HFFc6 (cell line): ENCODE measurements around the gene UBQLN3. TPM values are rescaled to one million over a fixed set of nuclear protein-coding genes. Genes with fewer than 3 reads are reported as not detected.

Experiments used
- DNase-seq: peaks from one replicate; pipeline ENCODE4 v3.0.0-alpha.2; 2018
- H3K27ac Mint-ChIP-seq: 2 replicates; pipeline ENCODE4 v1.8.0; 2020; ENCODE audit warnings: mild to moderate bottlenecking, mixed read lengths
- H3K27me3 Mint-ChIP-seq: 2 replicates; pipeline ENCODE4 v1.8.0; 2021; ENCODE audit warnings: mild to moderate bottlenecking, moderate library complexity, mixed read lengths; ENCODE audit not compliant: insufficient read depth
- H3K36me3 Mint-ChIP-seq: 2 replicates; pipeline ENCODE4 v1.8.0; 2021; ENCODE audit warnings: low read depth, mixed read lengths
- H3K4me1 Mint-ChIP-seq: 2 replicates; pipeline ENCODE4 v1.8.0; 2020; ENCODE audit warnings: low read depth, mixed read lengths
- H3K4me3 Mint-ChIP-seq: 2 replicates; pipeline ENCODE4 v1.8.0; 2020; ENCODE audit warnings: mild to moderate bottlenecking, moderate library complexity, mixed read lengths
- H3K9me3 Mint-ChIP-seq: 2 replicates; pipeline ENCODE4 v1.8.0; 2020; ENCODE audit warnings: mild to moderate bottlenecking, mixed read lengths
- CTCF ChIP-seq: fragments of 200-600 bp; sonication (generic); IDR thresholded peaks from 2 replicates; pipeline ENCODE4 v1.5.0; 2021; ENCODE audit warnings: antibody characterized with exemption, mild to moderate bottlenecking
- total RNA-seq, 6 experiments: library from RNA; stranded (reverse); fragmentation: NEBNext Ultra II Directional; extraction: Animal tissue kit (Norgen Biotek cat#: 25700); gene quantifications; 2 replicates in 1 of 6; 3 replicates in 5 of 6; pipeline ENCODE4 v1.2.3, GENCODE V29; 2021

UBQLN3 gene
- total RNA-seq, 6 experiments from 2014 or later = not detected

- no peak overlapping the region for H3K4me3 Mint-ChIP-seq
- TF ChIP-seq CTCF = no peak
- DNase-seq = no peak
- no peaks in the 10 kb centered on the region for H3K4me1 Mint-ChIP-seq
- no peaks in the 10 kb centered on the region; the same call in none of the 2 replicates for H3K27me3 Mint-ChIP-seq
- H3K9me3 Mint-ChIP-seq = no peaks in the 10 kb centered on the region
- no peaks in the 10 kb centered on the region for H3K36me3 Mint-ChIP-seq
- H3K27ac Mint-ChIP-seq = no peak overlapping the region
These were observed 2.4 kb downstream of the UBQLN3 start for GRCh38 chr11:5507177-5507932.

- no peak for DNase-seq
- H3K36me3 Mint-ChIP-seq = no peaks in the 10 kb centered on the region
- TF ChIP-seq CTCF = no peak
- no peak overlapping the region for H3K4me3 Mint-ChIP-seq
- no peaks in the 10 kb centered on the region for H3K4me1 Mint-ChIP-seq
- H3K9me3 Mint-ChIP-seq = no peaks in the 10 kb centered on the region
- H3K27me3 Mint-ChIP-seq = no peaks in the 10 kb centered on the region; the same call in none of the 2 replicates
- H3K27ac Mint-ChIP-seq = no peak overlapping the region
These were observed 4.3 kb downstream of the UBQLN3 start for GRCh38 chr11:5505363-5506048.

DNA sequence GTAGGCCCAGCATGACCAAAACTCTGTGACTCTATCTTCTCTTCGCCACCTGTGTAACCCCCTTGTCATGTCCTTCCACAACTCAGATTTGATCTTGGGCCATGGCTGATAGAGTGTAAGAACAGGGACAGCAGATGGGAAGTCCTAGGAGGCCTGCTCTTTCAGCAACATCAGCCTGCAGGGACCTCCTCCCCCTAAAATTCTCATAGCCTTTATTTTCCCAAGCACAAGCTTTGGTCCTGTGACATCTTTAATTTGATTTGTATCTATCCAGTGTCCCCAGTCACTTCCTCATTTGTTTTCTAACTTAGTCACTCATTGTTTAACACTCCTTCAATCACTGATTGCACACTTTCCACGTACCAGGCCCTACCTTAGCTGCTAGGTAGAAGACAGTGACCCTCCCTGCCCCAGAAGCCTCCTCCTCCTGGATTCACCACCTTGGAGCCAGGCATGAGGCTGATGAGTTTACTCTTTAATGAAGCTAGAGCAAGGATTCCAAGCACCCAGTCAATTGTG, 5.3 kb downstream of the UBQLN3 start:
- Mint-ChIP-seq H3K4me3 (no peak overlapping the region), H3K4me1 (no peaks in the 10 kb centered on the region)

GRCh38 chr11:5500393-5500801, 9.4 kb downstream of the UBQLN3 start:
- Mint-ChIP-seq H3K4me3 (no peak overlapping the region), H3K9me3 (no peaks in the 10 kb centered on the region), H3K36me3 (no peaks in the 10 kb centered on the region), H3K27ac (no peak overlapping the region), H3K27me3 (no peaks in the 10 kb centered on the region; the same call in none of the 2 replicates), H3K4me1 (no peaks in the 10 kb centered on the region)
- no peak for DNase-seq
- TF ChIP-seq CTCF = no peak

More for the DNA sequence above, 5.3 kb downstream of the UBQLN3 start:
- Mint-ChIP-seq H3K36me3 (no peaks in the 10 kb centered on the region), H3K27me3 (no peaks in the 10 kb centered on the region; the same call in 1 of the 2 replicates), H3K27ac (no peak overlapping the region), H3K9me3 (no peaks in the 10 kb centered on the region)
- DNase-seq = no peak
- TF ChIP-seq CTCF = no peak

DNA sequence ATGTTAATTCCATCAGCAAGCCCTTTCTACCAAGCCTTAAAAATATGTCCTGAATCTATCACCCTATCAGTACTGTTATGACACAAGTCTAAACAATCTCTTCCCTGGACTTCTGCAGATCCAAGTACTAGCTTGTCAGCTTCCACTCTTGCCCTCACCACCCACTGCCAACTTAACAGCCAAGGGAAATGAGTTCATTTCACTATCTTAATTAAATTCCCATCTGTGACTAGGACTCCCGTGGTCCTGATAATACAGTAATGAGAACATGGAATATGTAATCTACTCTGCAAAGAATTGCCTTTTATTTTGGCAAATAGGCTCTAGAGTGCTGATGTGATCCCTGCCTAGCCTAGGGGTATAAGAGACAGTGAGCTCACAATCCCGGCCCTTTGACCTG, 10.1 kb downstream of the UBQLN3 start:
- no peak for TF ChIP-seq CTCF
- Mint-ChIP-seq H3K36me3 (no peaks in the 10 kb centered on the region), H3K27me3 (no peaks in the 10 kb centered on the region; the same call in none of the 2 replicates), H3K9me3 (no peaks in the 10 kb centered on the region), H3K27ac (no peak overlapping the region), H3K4me1 (no peaks in the 10 kb centered on the region), H3K4me3 (no peak overlapping the region)
- no peak for DNase-seq
